Esophagus squamous epithelium (tissue), 4 donors: ENCODE data around the gene L3MBTL3.

Experiments used
- CTCF ChIP-seq, 6 experiments: fragments of 450-650 bp in 4 of 6; fragments of 200-600 bp in 2 of 6; sonication (generic) in 2 of 6; IDR thresholded peaks; one replicate each; pipeline ENCODE4 v1.5.1; 2016 to 2019; ENCODE audit warnings: antibody characterized with exemption in 6 of 6, mild to moderate bottlenecking in 4 of 6, moderate library complexity in 4 of 6
- POLR2A ChIP-seq, 4 donors: fragments of 450-650 bp; IDR thresholded peaks; one replicate each; pipeline ENCODE4 v1.6.1; 2017; ENCODE audit warnings: antibody characterized with exemption in 4 of 4, mild to moderate bottlenecking in 4 of 4, moderate library complexity in 3 of 4

- no peak for TF ChIP-seq CTCF (IDR thresholded peaks at IDR 0.05)
- no peak for TF ChIP-seq POLR2A (IDR thresholded peaks at IDR 0.05)
These were observed 100.8 kb downstream of the L3MBTL3 start for GRCh38 chr6:130119211-130119610.
